ENCODE data around the gene SOX11. TPM values are rescaled to one million over a fixed set of nuclear protein-coding genes. Genes with fewer than 3 reads are reported as not detected.

SOX11 gene
- polyA plus RNA-seq, 1 donor from 2014 or later, result 146 TPM

GRCh38 chr2:5703166-5703565 lies 11.0 kb downstream of the SOX11 start:
- peaks cover 8% of the 10 kb centered on the region for H3K36me3 ChIP-seq (ENCODE audit: insufficient read depth, low read length)
- no peak overlapping the region for H3K4me3 ChIP-seq (ENCODE audit: low read length)
- H2AFZ ChIP-seq (ENCODE audit: low read depth, low read length), result no peak overlapping the region
- H3K4me2 ChIP-seq (ENCODE audit: low read length), result no peak overlapping the region
- no peak overlapping the region for H3K9ac ChIP-seq (ENCODE audit: low read length)
- H3K9me2 ChIP-seq (ENCODE audit: insufficient read depth, low read length), result no peaks in the 10 kb centered on the region
- TF ChIP-seq POLR2AphosphoS5 (IDR thresholded peaks at IDR 0.05) (peak; percentile 7), SMC3 (conservative IDR thresholded peaks at IDR 0.05; ENCODE audit: poor library complexity) (no peak)
- peaks cover 9% of the 10 kb centered on the region for H4K20me1 ChIP-seq (ENCODE audit: insufficient read depth)
- H3K27me3 ChIP-seq (ENCODE audit: insufficient read depth, low read depth, low read length), result no peaks in the 10 kb centered on the region
- peaks cover 6% of the 10 kb centered on the region for H3F3A ChIP-seq (ENCODE audit: insufficient read depth, low read length, poor library complexity, severe bottlenecking)
- peaks cover 61% of the 10 kb centered on the region for H3K79me2 ChIP-seq (replicated peaks; ENCODE audit: insufficient read depth, low read length)
- no peaks in the 10 kb centered on the region for H3K9me3 ChIP-seq (ENCODE audit: low read length)
- H3K27ac ChIP-seq (ENCODE audit: low read length), result no peak overlapping the region

- Histone ChIP-seq H3K9me2 (ENCODE audit: insufficient read depth, low read length) (no peaks in the 10 kb centered on the region), H3K4me2 (ENCODE audit: low read length) (no peak overlapping the region), H3F3A (ENCODE audit: insufficient read depth, low read length, poor library complexity, severe bottlenecking) (no peaks in the 10 kb centered on the region), H3K27me3 (ENCODE audit: insufficient read depth, low read depth, low read length) (no peaks in the 10 kb centered on the region), H3K79me2 (replicated peaks; ENCODE audit: insufficient read depth, low read length) (peaks cover 38% of the 10 kb centered on the region), H4K20me1 (ENCODE audit: insufficient read depth) (peaks cover 5% of the 10 kb centered on the region), H3K36me3 (ENCODE audit: insufficient read depth, low read length) (peaks cover 8% of the 10 kb centered on the region), H3K9ac (ENCODE audit: low read length) (no peak overlapping the region), H3K4me3 (ENCODE audit: low read length) (no peak overlapping the region), H3K9me3 (ENCODE audit: low read length) (no peaks in the 10 kb centered on the region), H3K27ac (ENCODE audit: low read length) (no peak overlapping the region), H2AFZ (ENCODE audit: low read depth, low read length) (no peak overlapping the region)
- TF ChIP-seq CTCF (IDR thresholded peaks at IDR 0.05; ENCODE audit: poor library complexity, severe bottlenecking), result no peak
- peak; percentile 51 for TF ChIP-seq POLR2AphosphoS5 (IDR thresholded peaks at IDR 0.05)
Observed at GRCh38 chr2:5705490-5705889, 13.3 kb downstream of the SOX11 start.

DNA sequence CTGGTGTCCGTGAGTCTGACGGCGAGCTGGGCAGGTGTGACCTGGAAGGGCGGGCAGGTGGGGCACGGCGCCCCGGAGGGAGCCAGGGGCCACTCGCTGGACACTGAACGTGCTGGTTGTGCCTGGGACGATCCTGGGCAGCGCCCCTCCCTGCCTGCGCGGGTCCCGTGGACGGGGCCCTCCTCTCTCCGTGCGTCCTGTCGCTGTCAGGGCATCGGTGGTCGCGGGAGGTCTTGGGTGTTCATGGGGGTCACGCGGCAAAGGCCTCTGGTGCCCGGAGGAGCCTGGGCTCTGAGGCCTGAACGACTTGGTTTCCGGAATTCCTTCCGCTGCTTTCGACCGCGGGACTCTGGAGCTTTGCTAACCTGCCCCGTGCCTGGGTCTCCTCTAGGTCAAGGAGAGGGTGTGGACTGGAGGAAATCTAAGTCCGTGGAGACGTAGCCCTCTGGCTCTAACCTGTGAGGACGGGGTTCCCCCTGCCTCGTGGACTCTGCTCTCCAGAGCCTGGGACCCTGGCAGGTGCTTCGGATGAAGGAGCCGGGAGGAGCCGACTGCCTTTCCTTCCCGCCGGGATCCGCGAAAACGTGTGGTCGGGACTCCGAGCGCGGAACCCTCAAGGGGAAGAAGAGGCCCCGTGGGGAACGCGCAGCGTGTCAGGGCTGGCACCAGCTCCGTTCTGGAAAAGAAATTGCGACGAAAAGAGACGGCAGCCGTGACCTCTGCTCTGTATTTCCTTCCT lies 14.7 kb downstream of the SOX11 start:
- Histone ChIP-seq H2AFZ (ENCODE audit: low read depth, low read length) (no peak overlapping the region), H3K79me2 (replicated peaks; ENCODE audit: insufficient read depth, low read length) (peaks cover 24% of the 10 kb centered on the region), H4K20me1 (ENCODE audit: insufficient read depth) (no peaks in the 10 kb centered on the region), H3K4me2 (ENCODE audit: low read length) (no peak overlapping the region), H3K9ac (ENCODE audit: low read length) (no peak overlapping the region), H3K4me3 (ENCODE audit: low read length) (no peak overlapping the region), H3K36me3 (ENCODE audit: insufficient read depth, low read length) (peaks cover 8% of the 10 kb centered on the region), H3K9me2 (ENCODE audit: insufficient read depth, low read length) (no peaks in the 10 kb centered on the region), H3K27me3 (ENCODE audit: insufficient read depth, low read depth, low read length) (no peaks in the 10 kb centered on the region), H3K27ac (ENCODE audit: low read length) (no peak overlapping the region), H3K9me3 (ENCODE audit: low read length) (no peaks in the 10 kb centered on the region), H3F3A (ENCODE audit: insufficient read depth, low read length, poor library complexity, severe bottlenecking) (no peaks in the 10 kb centered on the region)
- TF ChIP-seq TAF1 (IDR thresholded peaks at IDR 0.05; ENCODE audit: low read depth), result no peak
- TF ChIP-seq CTCF (IDR thresholded peaks at IDR 0.05; ENCODE audit: poor library complexity, severe bottlenecking), result no peak
- TF ChIP-seq EZH2 (IDR thresholded peaks at IDR 0.05; ENCODE audit: borderline replicate concordance, insufficient read depth, low read length, poor library complexity, severe bottlenecking), result no peak
- no peak for TF ChIP-seq RAD21 (conservative IDR thresholded peaks at IDR 0.05)
- no peak for TF ChIP-seq SMC3 (conservative IDR thresholded peaks at IDR 0.05; ENCODE audit: poor library complexity)
- TF ChIP-seq, protein P1, sequence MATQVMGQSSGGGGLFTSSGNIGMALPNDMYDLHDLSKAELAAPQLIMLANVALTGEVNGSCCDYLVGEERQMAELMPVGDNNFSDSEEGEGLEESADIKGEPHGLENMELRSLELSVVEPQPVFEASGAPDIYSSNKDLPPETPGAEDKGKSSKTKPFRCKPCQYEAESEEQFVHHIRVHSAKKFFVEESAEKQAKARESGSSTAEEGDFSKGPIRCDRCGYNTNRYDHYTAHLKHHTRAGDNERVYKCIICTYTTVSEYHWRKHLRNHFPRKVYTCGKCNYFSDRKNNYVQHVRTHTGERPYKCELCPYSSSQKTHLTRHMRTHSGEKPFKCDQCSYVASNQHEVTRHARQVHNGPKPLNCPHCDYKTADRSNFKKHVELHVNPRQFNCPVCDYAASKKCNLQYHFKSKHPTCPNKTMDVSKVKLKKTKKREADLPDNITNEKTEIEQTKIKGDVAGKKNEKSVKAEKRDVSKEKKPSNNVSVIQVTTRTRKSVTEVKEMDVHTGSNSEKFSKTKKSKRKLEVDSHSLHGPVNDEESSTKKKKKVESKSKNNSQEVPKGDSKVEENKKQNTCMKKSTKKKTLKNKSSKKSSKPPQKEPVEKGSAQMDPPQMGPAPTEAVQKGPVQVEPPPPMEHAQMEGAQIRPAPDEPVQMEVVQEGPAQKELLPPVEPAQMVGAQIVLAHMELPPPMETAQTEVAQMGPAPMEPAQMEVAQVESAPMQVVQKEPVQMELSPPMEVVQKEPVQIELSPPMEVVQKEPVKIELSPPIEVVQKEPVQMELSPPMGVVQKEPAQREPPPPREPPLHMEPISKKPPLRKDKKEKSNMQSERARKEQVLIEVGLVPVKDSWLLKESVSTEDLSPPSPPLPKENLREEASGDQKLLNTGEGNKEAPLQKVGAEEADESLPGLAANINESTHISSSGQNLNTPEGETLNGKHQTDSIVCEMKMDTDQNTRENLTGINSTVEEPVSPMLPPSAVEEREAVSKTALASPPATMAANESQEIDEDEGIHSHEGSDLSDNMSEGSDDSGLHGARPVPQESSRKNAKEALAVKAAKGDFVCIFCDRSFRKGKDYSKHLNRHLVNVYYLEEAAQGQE (IDR thresholded peaks at IDR 0.05; ENCODE audit: borderline replicate concordance), result no peak
- TF ChIP-seq MXI1 (conservative IDR thresholded peaks at IDR 0.05; ENCODE audit: poor library complexity, severe bottlenecking), result no peak
- no peak for TF ChIP-seq POLR2AphosphoS5 (IDR thresholded peaks at IDR 0.05)
- TF ChIP-seq EP300 (conservative IDR thresholded peaks at IDR 0.05; ENCODE audit: poor library complexity, severe bottlenecking), result no peak
